Measurements from ENCODE around the gene FBH1.
"Not testable (repeated sequence)": the region's sequence is repeated elsewhere in the genome, so short reads cannot be mapped to it uniquely, and the experiment has no call there.

Gene FBH1

GRCh38 chr10:5889624-5890451 lies at the start of gene FBH1, which contains the start of gene ANKRD16:
Gene FBH1, plus strand, starts transcription at chr10:5890243. Its CDS starts 103 bp downstream, at chr10:5890346.
Gene ANKRD16, minus strand, starts transcription at chr10:5889893. Its CDS starts 539 bp downstream, at chr10:5889354.
- DNase-seq (ENCODE audit: low read depth): peak; percentile 96

DNA sequence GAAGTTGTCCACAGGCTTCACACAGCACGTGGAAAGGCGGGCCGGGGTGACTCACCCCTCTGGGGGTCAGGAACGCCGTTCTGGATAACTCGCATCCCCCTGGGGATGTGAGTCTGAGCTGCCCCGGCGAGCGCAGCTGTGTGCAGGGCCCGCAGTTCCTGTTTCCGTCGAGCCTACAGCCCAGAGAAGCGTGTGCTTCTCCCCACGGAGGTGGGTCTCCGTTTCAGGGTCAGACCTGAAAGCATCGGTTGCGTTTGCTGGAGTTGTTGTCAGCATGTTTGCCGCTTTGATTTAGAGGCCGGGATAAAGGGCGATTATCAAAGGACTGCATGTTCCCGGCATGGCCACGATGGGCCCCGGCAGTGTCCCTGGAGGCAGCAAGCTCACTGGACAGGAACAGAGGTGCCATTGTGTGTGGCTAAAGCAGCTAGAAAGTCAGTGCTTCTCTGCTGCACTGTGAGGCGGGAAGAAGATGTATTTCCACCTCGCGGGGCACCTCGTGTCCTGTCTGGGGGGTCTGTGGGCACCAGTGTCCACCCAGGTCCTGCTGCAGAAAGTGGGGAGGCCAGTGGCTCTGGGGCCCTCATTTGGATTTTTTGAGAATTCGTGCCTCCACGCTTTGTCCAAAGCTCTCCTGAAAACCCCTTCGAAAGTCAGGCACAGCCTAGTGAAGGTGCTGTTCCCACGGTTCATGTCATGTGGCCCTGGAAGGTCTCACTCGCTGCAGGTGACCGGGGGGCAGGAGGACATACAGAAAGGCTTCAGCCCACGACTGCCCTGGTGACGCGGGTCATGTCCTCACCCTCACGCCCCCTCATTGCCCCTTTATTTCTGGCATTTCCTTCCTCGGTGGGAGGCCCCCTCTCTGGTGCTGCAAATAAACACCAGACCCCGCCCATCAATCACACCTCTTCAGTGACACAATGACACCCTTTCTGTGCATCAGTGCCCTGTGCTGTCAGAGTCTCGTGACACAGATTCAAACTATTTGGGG lies 49.4 kb upstream of the FBH1 start:
- no peak for DNase-seq (ENCODE audit: low read depth)

DNA sequence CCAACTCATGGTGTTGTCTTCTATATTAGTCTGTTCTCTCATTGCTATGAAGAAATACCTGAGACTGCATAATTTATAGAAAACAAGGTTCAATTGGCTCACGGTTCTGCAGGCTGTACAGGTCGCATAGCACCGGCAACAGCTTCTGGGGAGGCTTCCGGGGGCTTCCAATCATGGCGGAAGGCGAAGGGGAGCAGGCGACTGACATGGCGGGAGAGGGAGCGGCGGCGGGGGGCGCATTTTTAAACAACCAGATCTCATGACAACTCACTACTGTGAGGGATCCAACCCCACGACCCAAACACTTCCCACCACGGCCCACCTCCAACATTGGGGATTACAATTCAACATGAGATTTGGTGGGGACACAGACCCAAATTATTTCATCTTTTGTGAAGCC lies 48.1 kb upstream of the FBH1 start:
- DNase-seq (ENCODE audit: low read depth): no peak

DNA sequence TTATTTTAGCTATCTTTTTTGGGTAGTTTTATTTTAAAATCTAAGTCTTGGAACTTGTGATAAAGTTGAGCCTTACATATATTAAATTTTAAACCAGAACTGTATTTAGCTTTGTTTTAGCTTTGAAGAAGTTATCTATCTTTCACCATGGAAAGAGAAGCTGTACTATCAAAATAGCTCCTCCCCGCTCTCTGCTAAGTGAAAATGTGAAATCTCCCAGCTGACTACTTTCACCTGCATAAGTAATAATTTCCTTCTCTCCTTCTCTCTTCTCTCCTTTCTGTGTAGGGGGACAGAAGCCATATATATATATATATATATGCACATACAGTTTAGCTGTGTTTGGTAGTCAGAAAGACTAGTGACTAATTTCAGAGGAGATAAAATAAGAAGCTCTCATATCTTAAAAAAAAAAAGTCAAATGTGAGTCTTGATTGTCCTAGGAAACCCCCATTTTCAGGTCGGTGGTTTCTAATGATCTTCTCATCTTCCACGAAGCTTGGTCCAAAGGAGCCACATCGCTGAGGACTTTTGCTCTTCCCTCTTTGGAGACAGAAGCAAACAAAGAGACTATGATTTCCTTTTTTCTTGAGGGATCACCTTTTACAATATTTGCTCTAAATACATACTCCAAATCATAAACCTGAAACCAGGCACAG lies 46.2 kb upstream of the FBH1 start:
- DNase-seq (ENCODE audit: low read depth): no peak

DNA sequence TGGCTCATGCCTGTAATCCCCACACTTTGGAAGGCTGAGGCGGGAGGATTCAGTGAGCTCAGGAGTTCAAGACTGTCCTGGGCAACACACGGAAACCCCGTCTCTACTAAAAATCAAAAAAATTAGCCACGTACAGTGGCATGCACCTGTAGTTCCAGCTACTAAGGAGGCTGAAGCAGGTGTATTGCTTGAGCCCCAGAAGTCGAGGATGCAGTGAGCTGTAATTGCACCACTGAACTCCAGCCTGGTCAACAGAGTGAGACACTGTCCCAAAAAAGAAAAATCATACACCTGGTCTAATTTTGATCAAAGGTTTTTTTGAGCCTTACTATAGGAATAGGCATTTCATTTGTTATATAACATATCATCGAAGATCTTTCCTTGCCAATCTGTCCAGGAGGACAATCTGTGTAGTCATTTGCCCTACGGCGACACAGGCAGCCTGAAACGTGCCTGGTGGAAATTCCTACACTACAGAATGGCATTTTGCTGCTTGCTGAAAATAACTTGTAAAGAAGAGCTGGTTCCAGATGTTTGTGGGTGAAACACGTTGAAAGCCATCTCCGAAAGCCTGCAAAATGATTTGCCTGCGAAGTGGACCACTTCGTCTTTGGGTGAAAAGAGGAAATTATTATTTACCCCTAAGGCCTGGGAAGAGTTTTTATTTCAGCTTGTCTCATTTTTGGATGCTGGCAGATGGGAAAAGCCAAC lies 45.5 kb upstream of the FBH1 start:
- no peak for DNase-seq (ENCODE audit: low read depth)

DNA sequence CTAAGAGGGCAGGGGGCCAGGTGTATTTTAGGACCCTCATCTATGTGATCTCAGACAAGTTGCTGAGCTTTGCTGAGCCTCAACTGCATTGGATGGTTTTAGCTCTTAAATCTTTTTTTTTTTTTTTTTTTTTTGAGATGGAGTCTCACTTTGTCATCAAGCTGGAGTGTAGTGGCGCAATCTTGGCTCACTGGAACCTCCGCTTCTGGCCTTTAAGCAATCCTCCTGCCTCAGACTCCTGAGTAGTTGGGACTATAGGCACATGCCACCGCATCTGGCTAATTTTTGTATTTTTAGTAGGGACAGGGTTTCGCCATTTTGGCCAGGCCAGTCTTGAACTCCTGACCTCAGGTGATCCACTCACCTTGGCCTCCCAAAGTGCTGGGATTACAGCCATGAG lies 43.4 kb upstream of the FBH1 start:
- not testable (repeated sequence) for DNase-seq (ENCODE audit: low read depth)

DNA sequence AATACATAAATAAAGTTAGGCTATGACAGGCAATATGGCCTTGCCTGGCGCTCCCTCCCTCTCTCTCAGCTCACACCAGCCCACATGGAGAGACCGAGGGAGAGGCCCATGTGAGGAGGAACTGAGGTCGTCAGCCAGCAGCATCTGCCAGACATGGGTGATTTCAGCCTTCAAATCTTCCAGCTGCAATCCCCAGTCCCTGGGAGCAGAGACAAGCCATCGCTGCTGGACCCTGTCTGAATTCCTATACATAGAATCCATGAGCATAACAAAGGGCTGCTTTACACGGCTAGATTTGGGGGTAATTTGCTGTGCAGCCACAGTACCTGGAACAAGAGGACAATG lies 35.9 kb upstream of the FBH1 start:
- no peak for DNase-seq (ENCODE audit: low read depth)

DNA sequence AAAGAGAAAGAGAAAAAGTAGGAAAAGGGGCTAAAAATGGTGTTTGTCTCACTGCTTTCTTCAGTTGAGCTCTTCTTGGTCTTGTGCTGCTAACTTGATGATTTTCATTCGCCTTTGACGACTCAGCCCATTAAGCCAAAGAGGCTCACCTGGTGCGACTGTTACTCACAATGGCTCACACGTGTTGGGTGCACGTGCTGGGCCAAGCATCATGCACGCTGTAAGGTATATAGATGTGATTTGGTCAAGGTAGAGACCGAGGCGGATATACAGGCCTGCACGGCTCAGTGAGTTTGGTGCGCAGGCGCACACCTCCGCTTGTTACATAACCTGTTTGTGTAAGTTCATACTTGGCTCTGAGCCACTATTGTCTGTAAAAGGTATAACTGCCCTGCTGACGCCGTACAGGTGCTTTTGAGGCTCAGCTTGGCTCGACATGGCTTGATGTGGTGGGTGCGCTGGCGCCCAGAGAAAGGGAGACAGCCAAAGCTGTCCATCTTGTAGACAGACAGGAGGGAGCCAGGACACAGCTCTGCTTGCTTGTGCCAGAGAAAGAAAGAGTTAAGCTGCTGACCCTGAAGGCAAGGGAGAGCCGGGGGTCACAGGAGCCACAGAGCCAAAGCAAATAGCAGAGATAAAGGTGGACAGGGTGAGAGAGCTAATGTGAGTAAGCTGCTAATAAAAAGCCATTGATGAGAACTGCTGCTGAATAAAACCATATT lies 33.9 kb upstream of the FBH1 start:
- DNase-seq (ENCODE audit: low read depth): no peak

- DNase-seq (ENCODE audit: low read depth): no peak
Observed at GRCh38 chr10:5856701-5857004, 33.4 kb upstream of the FBH1 start.

DNA sequence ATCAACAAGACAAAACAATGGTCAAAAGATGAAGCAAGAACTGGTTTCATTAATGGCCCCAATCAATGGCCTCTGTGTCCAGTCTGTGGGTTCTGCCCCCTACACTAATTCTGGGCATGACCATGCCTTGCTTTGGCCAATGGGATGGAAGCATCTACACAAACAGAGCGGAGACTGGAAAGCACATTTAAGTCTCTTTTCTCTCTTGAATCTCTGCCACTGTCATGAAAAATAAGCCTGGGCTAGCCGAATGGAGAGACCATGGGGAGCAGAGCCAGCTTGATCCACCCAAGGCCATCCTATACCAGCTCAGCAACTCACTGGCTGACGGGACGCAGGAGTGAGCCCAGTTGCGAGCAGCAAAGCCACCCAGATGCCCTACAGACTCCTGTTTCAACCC lies 31.2 kb upstream of the FBH1 start:
- DNase-seq (ENCODE audit: low read depth): no peak

- no peak for DNase-seq (ENCODE audit: low read depth)
Observed at GRCh38 chr10:5860066-5860465, 30.0 kb upstream of the FBH1 start.

DNA sequence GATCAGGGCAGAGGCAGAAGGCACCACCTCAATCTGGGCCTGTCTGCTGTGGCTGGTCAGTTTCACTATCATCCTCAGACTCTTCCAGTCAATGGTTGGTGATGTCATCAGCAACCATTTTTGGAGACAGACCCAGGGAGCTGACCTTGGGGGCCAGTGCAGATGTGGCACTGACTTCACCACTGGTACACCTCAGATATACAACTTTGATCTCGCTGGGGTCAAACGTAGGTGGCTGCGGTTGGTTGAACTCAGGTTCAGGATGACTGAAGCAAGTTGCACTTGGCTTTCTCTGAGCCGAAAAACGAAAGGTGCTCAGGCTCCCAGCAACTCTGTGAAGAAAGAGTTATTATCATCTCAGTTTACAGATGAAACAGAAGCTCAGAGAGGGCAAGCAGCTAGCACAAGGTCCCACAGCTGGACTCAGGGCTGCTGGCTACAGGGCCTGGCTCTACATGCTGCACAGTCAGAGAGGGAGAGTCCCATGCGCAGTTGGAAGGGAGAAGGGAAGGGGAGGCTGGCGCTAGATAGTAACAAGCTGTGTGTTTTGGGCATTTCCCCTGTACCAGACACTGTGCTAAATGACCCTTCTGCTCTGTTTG lies 27.6 kb upstream of the FBH1 start:
- DNase-seq (ENCODE audit: low read depth): no peak

- DNase-seq (ENCODE audit: low read depth): not testable (repeated sequence)
Observed at GRCh38 chr10:5862981-5863685, 26.9 kb upstream of the FBH1 start.

DNA sequence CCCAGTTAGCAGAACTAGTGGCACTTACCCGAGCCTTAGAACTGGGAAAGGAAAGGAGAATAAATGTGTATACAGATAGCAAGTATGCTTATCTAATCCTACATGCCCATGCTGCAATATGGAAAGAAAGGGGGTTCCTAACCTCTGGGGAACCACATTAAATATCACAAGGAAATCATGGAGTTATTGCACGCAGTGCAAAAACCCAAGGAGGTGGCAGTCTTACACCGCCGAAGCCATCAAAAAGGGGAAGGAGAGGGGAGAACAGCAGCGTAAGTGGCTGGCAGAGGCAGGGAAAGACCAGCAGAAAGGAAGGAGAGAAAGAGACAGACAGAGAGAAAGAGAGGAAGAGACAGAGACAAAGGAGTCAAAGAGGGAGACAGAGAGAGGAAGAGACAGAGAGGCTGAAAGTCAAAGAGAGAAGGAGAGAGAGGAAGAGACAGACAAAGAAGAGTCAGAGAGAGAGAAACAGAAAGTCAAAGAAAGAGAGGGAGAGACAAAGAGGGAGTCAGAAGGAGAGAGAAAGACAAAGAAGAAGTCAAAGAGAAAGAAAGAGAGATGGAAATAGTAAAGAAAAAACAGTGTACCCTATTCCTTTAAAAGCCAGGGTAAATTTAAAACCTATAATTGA lies 23.5 kb upstream of the FBH1 start:
- not testable (repeated sequence) for DNase-seq (ENCODE audit: low read depth)

DNA sequence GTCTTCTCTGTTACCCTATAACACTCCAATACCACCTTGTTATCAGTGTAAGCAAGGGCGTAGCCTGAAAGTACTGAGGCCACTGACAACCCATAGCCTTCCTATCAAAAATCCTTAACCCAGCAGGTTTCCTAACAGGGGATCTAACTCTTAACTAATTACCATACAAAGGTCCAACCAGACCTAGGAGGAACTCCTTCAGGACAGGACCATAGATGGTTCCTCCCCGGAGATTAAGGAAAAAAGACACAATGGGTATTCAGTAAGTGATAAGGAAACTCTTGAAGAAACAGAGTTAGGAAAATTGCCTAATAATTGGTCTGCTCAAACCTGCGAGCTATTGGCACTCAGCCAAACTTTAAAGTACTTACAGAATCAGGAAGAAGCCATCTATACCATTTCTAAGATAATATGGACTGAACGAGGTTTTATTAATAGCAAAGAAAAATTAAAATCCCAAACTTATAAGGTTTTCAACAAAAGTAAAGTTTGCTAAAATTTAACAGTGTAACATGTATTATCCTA lies 22.9 kb upstream of the FBH1 start:
- DNase-seq (ENCODE audit: low read depth): not testable (repeated sequence)

- DNase-seq (ENCODE audit: low read depth): not testable (repeated sequence)
Observed at GRCh38 chr10:5868383-5868782, 21.7 kb upstream of the FBH1 start.

DNA sequence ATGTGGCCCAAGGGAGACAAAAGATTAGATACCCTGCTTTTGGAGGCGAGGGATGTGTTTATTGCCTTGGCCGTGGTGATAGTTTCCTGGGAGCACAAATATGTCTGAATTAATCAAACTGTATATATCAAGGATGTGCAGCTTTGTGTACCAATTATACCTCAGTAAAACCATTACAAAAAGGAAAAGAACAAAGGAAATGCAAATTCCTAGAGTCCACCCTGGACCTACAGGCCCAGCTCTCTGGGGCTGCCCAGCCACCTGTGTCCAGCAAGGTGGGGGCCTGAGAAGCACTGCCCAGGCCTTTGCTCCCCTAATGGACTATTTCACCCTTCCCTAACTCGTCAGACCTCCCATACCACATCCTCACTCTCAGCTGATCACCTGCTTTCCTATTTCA lies 20.9 kb upstream of the FBH1 start:
- no peak for DNase-seq (ENCODE audit: low read depth)

DNA sequence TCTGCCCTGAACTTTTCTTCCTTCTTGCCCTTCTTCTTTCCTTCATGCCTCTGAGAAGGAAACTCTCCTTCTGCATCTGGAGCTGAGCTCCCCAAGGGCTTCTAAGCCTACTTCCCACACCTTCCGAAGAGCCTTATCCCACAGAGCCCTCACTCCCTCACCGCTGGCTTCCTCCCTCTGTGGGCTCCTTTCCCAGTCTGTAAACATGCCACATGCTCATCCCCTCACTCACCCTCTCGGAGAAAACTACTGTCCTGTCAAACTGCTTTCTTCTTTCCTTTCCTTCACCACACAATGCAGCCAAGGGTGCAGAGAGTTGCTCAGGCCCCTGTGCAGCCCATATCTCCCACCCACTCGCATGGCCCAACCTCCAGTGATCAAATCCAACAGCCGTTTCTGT lies 18.4 kb upstream of the FBH1 start:
- no peak for DNase-seq (ENCODE audit: low read depth)

- DNase-seq (ENCODE audit: low read depth): peak; percentile 32
Observed at GRCh38 chr10:5873515-5873995, 16.5 kb upstream of the FBH1 start.

All from stimulated activated CD8-positive, alpha-beta memory T cell treated with anti-CD3 and anti-CD28 coated beads, Interleukin-7, amount 100 ng/mL, for 24 hours (primary cell).